ENCODE results near the gene MLLT3.

DNA sequence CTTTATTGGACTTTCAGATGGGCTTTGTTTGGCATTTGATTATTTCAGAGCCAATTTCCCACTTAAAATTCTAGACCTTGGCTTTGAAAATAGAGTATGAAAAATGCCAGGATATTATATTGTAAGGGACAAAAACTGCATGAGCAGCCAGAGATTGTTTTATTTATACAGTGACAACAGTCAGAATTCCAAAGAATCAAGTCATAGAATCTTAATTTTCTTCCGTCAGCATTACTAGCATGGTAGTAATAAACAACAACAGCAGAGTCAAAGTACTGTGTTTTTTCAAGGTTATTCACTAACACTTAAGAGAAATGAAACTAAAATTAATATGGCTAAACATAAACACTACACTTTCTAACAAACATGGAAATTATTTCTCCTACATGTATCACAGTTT is 52.2 kb downstream of the MLLT3 start:
- TF ChIP-seq, protein P1, sequence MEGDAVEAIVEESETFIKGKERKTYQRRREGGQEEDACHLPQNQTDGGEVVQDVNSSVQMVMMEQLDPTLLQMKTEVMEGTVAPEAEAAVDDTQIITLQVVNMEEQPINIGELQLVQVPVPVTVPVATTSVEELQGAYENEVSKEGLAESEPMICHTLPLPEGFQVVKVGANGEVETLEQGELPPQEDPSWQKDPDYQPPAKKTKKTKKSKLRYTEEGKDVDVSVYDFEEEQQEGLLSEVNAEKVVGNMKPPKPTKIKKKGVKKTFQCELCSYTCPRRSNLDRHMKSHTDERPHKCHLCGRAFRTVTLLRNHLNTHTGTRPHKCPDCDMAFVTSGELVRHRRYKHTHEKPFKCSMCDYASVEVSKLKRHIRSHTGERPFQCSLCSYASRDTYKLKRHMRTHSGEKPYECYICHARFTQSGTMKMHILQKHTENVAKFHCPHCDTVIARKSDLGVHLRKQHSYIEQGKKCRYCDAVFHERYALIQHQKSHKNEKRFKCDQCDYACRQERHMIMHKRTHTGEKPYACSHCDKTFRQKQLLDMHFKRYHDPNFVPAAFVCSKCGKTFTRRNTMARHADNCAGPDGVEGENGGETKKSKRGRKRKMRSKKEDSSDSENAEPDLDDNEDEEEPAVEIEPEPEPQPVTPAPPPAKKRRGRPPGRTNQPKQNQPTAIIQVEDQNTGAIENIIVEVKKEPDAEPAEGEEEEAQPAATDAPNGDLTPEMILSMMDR (conservative IDR thresholded peaks at IDR 0.05 in 1 of 2, IDR thresholded peaks at IDR 0.05 in 1 of 2; ENCODE audit: extremely low read depth in 1 of 2, insufficient read depth in 1 of 2, low read depth in 1 of 2, low read length in 2 of 2) = no peak
- no peak for TF ChIP-seq EZH2 (IDR thresholded peaks at IDR 0.05; ENCODE audit: borderline replicate concordance, low read length)

All from mammary epithelial cell (primary cell).